ENCODE measurements around the gene DENND1C. TPM values are rescaled to one million over a fixed set of nuclear protein-coding genes. Genes with fewer than 3 reads are reported as not detected.

The DENND1C gene
- polyA plus RNA-seq, 1 donor from 2014 or later = 0.17 TPM

- H3K4me3 ChIP-seq (ENCODE audit: low read length) = peak within 1 kb of the TSS; percentile 90
- no peak for TF ChIP-seq RAD21 (conservative IDR thresholded peaks at IDR 0.05)
- peak; percentile 64 for TF ChIP-seq MXI1 (conservative IDR thresholded peaks at IDR 0.05; ENCODE audit: poor library complexity, severe bottlenecking)
- TF ChIP-seq EZH2 (IDR thresholded peaks at IDR 0.05; ENCODE audit: borderline replicate concordance, insufficient read depth, low read length, poor library complexity, severe bottlenecking) = no peak
- no peak for TF ChIP-seq EP300 (conservative IDR thresholded peaks at IDR 0.05; ENCODE audit: poor library complexity, severe bottlenecking)
- peak; percentile 76 for TF ChIP-seq REST (IDR thresholded peaks at IDR 0.05; ENCODE audit: borderline replicate concordance)
- no peak for TF ChIP-seq TAF1 (IDR thresholded peaks at IDR 0.05; ENCODE audit: low read depth)
- H3K27me3 ChIP-seq (ENCODE audit: insufficient read depth, low read depth, low read length) = peaks cover 25% of the 10 kb centered on the region
- H4K20me1 ChIP-seq (ENCODE audit: insufficient read depth) = no peaks in the 10 kb centered on the region
- peak within 1 kb of the TSS; percentile 67 for H3K9ac ChIP-seq (ENCODE audit: low read length)
- peaks cover under 1% of the 10 kb centered on the region for H3K9me3 ChIP-seq (ENCODE audit: low read length)
- no peaks in the 10 kb centered on the region for H3K79me2 ChIP-seq (replicated peaks; ENCODE audit: insufficient read depth, low read length)
- H3K36me3 ChIP-seq (ENCODE audit: insufficient read depth, low read length) = peaks cover 12% of the 10 kb centered on the region
- H3K9me2 ChIP-seq (ENCODE audit: insufficient read depth, low read length) = no peaks in the 10 kb centered on the region
- peak within 1 kb of the TSS; percentile 70 for H3K27ac ChIP-seq (ENCODE audit: low read length)
- H2AFZ ChIP-seq (ENCODE audit: low read depth, low read length) = peak within 1 kb of the TSS; percentile 57
- H3K4me2 ChIP-seq (ENCODE audit: low read length) = peak within 1 kb of the TSS; percentile 78
- no peaks in the 10 kb centered on the region for H3F3A ChIP-seq (ENCODE audit: insufficient read depth, low read length, poor library complexity, severe bottlenecking)
Observed at GRCh38 chr19:6459262-6460098, 22.1 kb downstream of the DENND1C start, which contains the start of gene SLC25A23. Gene SLC25A23, minus strand, starts transcription at chr19:6459792. Its CDS starts 164 bp downstream, at chr19:6459628.

- Histone ChIP-seq H3K79me2 (replicated peaks; ENCODE audit: insufficient read depth, low read length) (no peaks in the 10 kb centered on the region), H3K27me3 (ENCODE audit: insufficient read depth, low read depth, low read length) (peaks cover 18% of the 10 kb centered on the region), H3K36me3 (ENCODE audit: insufficient read depth, low read length) (peaks cover 19% of the 10 kb centered on the region), H3K9me3 (ENCODE audit: low read length) (peaks cover 8% of the 10 kb centered on the region), H3F3A (ENCODE audit: insufficient read depth, low read length, poor library complexity, severe bottlenecking) (no peaks in the 10 kb centered on the region), H3K27ac (ENCODE audit: low read length) (no peak overlapping the region), H4K20me1 (ENCODE audit: insufficient read depth) (no peaks in the 10 kb centered on the region), H3K9me2 (ENCODE audit: insufficient read depth, low read length) (no peaks in the 10 kb centered on the region), H3K4me3 (ENCODE audit: low read length) (peak overlapping the region; percentile 90), H2AFZ (ENCODE audit: low read depth, low read length) (peak overlapping the region; percentile 8), H3K9ac (ENCODE audit: low read length) (peak overlapping the region; percentile 67), H3K4me2 (ENCODE audit: low read length) (peak overlapping the region; percentile 62)
- no peak for TF ChIP-seq EP300 (conservative IDR thresholded peaks at IDR 0.05; ENCODE audit: poor library complexity, severe bottlenecking)
- TF ChIP-seq MXI1 (conservative IDR thresholded peaks at IDR 0.05; ENCODE audit: poor library complexity, severe bottlenecking) = no peak
- no peak for TF ChIP-seq CTCF (IDR thresholded peaks at IDR 0.05; ENCODE audit: poor library complexity, severe bottlenecking)
- TF ChIP-seq REST (IDR thresholded peaks at IDR 0.05; ENCODE audit: borderline replicate concordance) = no peak
- no peak for TF ChIP-seq TAF1 (IDR thresholded peaks at IDR 0.05; ENCODE audit: low read depth)
- TF ChIP-seq RAD21 (conservative IDR thresholded peaks at IDR 0.05) = no peak
Observed at GRCh38 chr19:6458695-6459261, 22.8 kb downstream of the DENND1C start.
